ENCODE results near the gene CHST15.

- TF ChIP-seq, protein P1, sequence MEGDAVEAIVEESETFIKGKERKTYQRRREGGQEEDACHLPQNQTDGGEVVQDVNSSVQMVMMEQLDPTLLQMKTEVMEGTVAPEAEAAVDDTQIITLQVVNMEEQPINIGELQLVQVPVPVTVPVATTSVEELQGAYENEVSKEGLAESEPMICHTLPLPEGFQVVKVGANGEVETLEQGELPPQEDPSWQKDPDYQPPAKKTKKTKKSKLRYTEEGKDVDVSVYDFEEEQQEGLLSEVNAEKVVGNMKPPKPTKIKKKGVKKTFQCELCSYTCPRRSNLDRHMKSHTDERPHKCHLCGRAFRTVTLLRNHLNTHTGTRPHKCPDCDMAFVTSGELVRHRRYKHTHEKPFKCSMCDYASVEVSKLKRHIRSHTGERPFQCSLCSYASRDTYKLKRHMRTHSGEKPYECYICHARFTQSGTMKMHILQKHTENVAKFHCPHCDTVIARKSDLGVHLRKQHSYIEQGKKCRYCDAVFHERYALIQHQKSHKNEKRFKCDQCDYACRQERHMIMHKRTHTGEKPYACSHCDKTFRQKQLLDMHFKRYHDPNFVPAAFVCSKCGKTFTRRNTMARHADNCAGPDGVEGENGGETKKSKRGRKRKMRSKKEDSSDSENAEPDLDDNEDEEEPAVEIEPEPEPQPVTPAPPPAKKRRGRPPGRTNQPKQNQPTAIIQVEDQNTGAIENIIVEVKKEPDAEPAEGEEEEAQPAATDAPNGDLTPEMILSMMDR (IDR thresholded peaks at IDR 0.05), result no peak
- TF ChIP-seq POLR2A (IDR thresholded peaks at IDR 0.05), result no peak
Observed at GRCh38 chr10:124120410-124121061, 27.1 kb upstream of the CHST15 start.

Measured in ovary (tissue), 3 donors.